HFF-Myc (cell line): Measurements from ENCODE around the gene PHLDB3.

ENCODE experiments used
- DNase-seq: peaks from one replicate; pipeline ENCODE4 v3.0.0-alpha.2; 2011; ENCODE audit warnings: low read depth; ENCODE audit errors: extremely low read depth
- H3K4me3 ChIP-seq: replicated peaks from 2 replicates; pipeline ENCODE4 v1.5.1; 2011; ENCODE audit warnings: low read depth, mild to moderate bottlenecking, control low read depth, low read length
- CTCF ChIP-seq: IDR thresholded peaks from 2 replicates; pipeline ENCODE4 v1.5.1; 2012; ENCODE audit warnings: mild to moderate bottlenecking, low read depth, low read length, control low read depth; ENCODE audit errors: missing control alignments

PHLDB3 gene

GRCh38 chr19:43469160-43469480 lies 35.4 kb downstream of the PHLDB3 start:
- no peak for DNase-seq
- H3K4me3 ChIP-seq = no peak overlapping the region
- no peak for TF ChIP-seq CTCF

- no peak for DNase-seq
- no peak for TF ChIP-seq CTCF
- H3K4me3 ChIP-seq = no peak overlapping the region
Measured at GRCh38 chr19:43468354-43469159, 36.0 kb downstream of the PHLDB3 start.

GRCh38 chr19:43467730-43468129 lies 36.8 kb downstream of the PHLDB3 start:
- peak; percentile 27 for DNase-seq
- H3K4me3 ChIP-seq = no peak overlapping the region
- TF ChIP-seq CTCF = no peak

- H3K4me3 ChIP-seq = no peak overlapping the region
- no peak for DNase-seq
- TF ChIP-seq CTCF = no peak
Measured at GRCh38 chr19:43467276-43467675, 37.3 kb downstream of the PHLDB3 start.

GRCh38 chr19:43466793-43467192 lies 37.8 kb downstream of the PHLDB3 start:
- no peak overlapping the region for H3K4me3 ChIP-seq
- no peak for TF ChIP-seq CTCF
- no peak for DNase-seq

GRCh38 chr19:43465468-43466120 lies 39.0 kb downstream of the PHLDB3 start, which contains the start of gene LYPD3:
TSS of gene LYPD3 (minus strand) at chr19:43465608. CDS start at chr19:43465571, 37 bp downstream.
- no peak for TF ChIP-seq CTCF
- no peak for DNase-seq
- H3K4me3 ChIP-seq = peak within 1 kb of the TSS; percentile 53
